Measurements from ENCODE around the gene PKD2L1. TPM values are rescaled to one million over a fixed set of nuclear protein-coding genes. Genes with fewer than 3 reads are reported as not detected.

Gene PKD2L1
- total and polyA plus RNA-seq, 3 experiments from 2014 or later = not detected

DNA sequence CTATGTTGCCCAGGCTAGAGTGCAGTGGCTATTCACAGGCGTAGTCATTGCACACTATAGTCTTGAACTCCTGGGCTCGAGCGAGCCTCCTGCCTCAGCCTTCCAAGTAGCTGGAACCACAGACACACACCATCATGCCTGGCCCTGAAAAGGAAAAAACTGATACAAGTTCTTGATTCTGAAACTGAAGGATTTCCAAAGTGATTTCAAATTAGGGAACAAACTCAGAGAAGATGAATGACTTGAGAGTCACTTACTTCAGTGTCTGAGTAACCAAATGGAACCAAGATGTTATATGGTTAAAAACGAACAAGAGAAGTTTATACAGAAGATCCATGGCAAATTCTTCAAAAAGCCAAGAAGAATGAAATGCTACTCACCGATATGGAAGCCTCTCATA lies 77.0 kb downstream of the PKD2L1 start:
- Histone ChIP-seq H3K4me1 (ENCODE audit: insufficient read depth, low read length) (no peaks in the 10 kb centered on the region), H3K9me3 (ENCODE audit: low read length) (no peaks in the 10 kb centered on the region), H3K36me3 (ENCODE audit: insufficient read depth, low read length) (peaks cover 60% of the 10 kb centered on the region), H3K27me3 (ENCODE audit: insufficient read depth, low read length, poor library complexity, severe bottlenecking) (no peaks in the 10 kb centered on the region), H3K4me3 (ENCODE audit: low read length) (no peak overlapping the region), H3K27ac (ENCODE audit: low read depth, low read length) (no peak overlapping the region)
- Mint-ChIP-seq H3K27ac (no peak overlapping the region), H3K9me3 (no peaks in the 10 kb centered on the region), H3K4me3 (no peak overlapping the region), H3K36me3 (peaks cover 21 to 81% (median 27%) of the 10 kb centered on the region in 3 donors), H3K27me3 (no peaks in the 10 kb centered on the region), H3K4me1 (peaks cover 0 to 4% (median under 1%) of the 10 kb centered on the region in 3 donors)
- POLR2A ChIA-PET = no interaction called here
- DNase-seq = no peak
- CTCF ChIA-PET = no interaction called here

- CTCF ChIA-PET = interaction anchor here (1.6 kb wide), 1 partner anchor 26 kb away, joined by 3 read pairs; no protein-coding TSS in a partner anchor
- Histone ChIP-seq H3K9me3 (ENCODE audit: low read length) (no peaks in the 10 kb centered on the region), H3K4me3 (ENCODE audit: low read length) (no peak overlapping the region), H3K36me3 (ENCODE audit: insufficient read depth, low read length) (peaks cover 50% of the 10 kb centered on the region), H3K4me1 (ENCODE audit: insufficient read depth, low read length) (no peaks in the 10 kb centered on the region), H3K27me3 (ENCODE audit: insufficient read depth, low read length, poor library complexity, severe bottlenecking) (no peaks in the 10 kb centered on the region), H3K27ac (ENCODE audit: low read depth, low read length) (no peak overlapping the region)
- Mint-ChIP-seq H3K9me3 (no peaks in the 10 kb centered on the region), H3K4me3 (no peak overlapping the region), H3K36me3 (peaks cover 14 to 82% (median 27%) of the 10 kb centered on the region in 3 donors), H3K27ac (peak overlapping the region in 2 of 8 donors; percentile 47 to 78), H3K27me3 (no peaks in the 10 kb centered on the region), H3K4me1 (peaks cover 0 to 2% (median 0%) of the 10 kb centered on the region in 3 donors)
- POLR2A ChIA-PET = no interaction called here
- DNase-seq = no peak
Measured at GRCh38 chr10:100248820-100249219, 81.2 kb downstream of the PKD2L1 start.

DNA sequence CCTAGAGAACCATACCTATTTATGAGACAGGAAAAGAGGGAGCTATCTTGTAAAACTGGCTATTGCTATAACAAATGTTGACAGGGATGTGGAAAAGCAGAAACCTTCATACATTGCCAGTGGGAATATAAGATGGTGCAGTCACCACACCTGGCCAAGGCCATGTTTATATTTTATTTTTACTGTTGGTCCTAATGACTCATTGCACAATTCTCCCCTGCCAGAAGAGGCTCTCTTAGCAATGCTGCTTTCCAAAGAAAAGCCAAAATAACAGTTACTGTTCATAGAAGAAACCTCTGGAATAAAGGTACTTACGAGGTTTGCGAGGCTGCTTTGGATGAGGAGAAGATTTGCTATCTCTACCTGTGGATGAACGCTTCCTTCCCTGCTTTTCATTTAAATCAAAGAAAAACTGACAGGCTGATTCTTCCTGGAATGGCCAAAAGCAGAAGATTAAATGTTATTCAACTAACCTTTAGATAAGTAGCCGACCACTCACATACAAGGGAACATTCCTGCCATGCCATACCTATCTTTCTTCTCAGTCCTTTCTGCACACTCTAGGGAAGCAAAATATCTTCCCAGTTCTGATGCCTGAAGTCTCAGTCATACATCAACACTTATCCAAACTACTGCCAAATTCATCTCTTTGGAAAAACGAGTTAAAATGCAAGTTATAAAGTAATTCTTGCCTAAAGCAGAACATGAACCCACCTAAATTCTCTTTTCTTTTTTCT lies 84.4 kb downstream of the PKD2L1 start:
- no peaks in the 10 kb centered on the region for H3K27me3 Mint-ChIP-seq
- Histone ChIP-seq H3K27me3 (ENCODE audit: insufficient read depth, low read length, poor library complexity, severe bottlenecking) (no peaks in the 10 kb centered on the region), H3K9me3 (ENCODE audit: low read length) (no peaks in the 10 kb centered on the region), H3K4me3 (ENCODE audit: low read length) (no peak overlapping the region), H3K27ac (ENCODE audit: low read depth, low read length) (no peak overlapping the region), H3K36me3 (ENCODE audit: insufficient read depth, low read length) (peaks cover 54% of the 10 kb centered on the region), H3K4me1 (ENCODE audit: insufficient read depth, low read length) (no peaks in the 10 kb centered on the region)
- H3K4me3 Mint-ChIP-seq = no peak overlapping the region
- H3K27ac Mint-ChIP-seq = peak overlapping the region in 1 of 8 donors; percentile 46
- H3K9me3 Mint-ChIP-seq = no peaks in the 10 kb centered on the region
- ChIA-PET POLR2A (no interaction called here), CTCF (no interaction called here)
- no peak for DNase-seq
- peaks cover 1 to 2% (median 1%) of the 10 kb centered on the region in 3 donors for H3K4me1 Mint-ChIP-seq
- H3K36me3 Mint-ChIP-seq = peaks cover 14 to 86% (median 23%) of the 10 kb centered on the region in 3 donors

DNA sequence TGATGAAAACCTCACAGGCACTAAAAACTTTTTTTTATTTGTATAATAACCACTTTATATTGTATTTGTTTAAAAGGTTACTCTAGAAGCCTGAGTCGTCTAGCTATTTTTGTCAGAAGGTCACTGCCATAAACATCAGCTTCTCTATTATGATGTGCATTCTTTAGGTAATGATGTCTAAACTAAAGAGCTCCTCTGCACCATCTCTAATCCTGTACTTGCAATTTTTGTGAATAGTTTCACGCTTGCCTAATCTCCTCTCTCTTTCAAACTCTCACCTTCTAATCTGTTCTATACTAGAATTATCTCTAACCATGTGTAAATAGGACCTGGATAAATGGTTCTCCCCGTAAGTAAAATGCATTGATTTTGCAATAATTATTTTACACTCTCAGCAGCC lies 90.2 kb downstream of the PKD2L1 start:
- no peak overlapping the region for H3K4me3 Mint-ChIP-seq
- Histone ChIP-seq H3K4me3 (ENCODE audit: low read length) (no peak overlapping the region), H3K4me1 (ENCODE audit: insufficient read depth, low read length) (no peaks in the 10 kb centered on the region), H3K36me3 (ENCODE audit: insufficient read depth, low read length) (peaks cover 54% of the 10 kb centered on the region), H3K9me3 (ENCODE audit: low read length) (no peaks in the 10 kb centered on the region), H3K27ac (ENCODE audit: low read depth, low read length) (no peak overlapping the region), H3K27me3 (ENCODE audit: insufficient read depth, low read length, poor library complexity, severe bottlenecking) (no peaks in the 10 kb centered on the region)
- ChIA-PET POLR2A (no interaction called here), CTCF (interaction anchor here (0.8 to 2.1 kb wide), 4 partner anchors 10 to 19 kb away, joined by 3 to 6 read pairs (median 3); partner anchors contain the start of gene CHUK)
- H3K4me1 Mint-ChIP-seq = peaks cover 3 to 4% (median 4%) of the 10 kb centered on the region in 3 donors
- H3K36me3 Mint-ChIP-seq = peaks cover 0 to 85% (median 22%) of the 10 kb centered on the region in 3 donors
- H3K27ac Mint-ChIP-seq = no peak overlapping the region
- H3K27me3 Mint-ChIP-seq = no peaks in the 10 kb centered on the region
- no peak for DNase-seq
- no peaks in the 10 kb centered on the region for H3K9me3 Mint-ChIP-seq

DNA sequence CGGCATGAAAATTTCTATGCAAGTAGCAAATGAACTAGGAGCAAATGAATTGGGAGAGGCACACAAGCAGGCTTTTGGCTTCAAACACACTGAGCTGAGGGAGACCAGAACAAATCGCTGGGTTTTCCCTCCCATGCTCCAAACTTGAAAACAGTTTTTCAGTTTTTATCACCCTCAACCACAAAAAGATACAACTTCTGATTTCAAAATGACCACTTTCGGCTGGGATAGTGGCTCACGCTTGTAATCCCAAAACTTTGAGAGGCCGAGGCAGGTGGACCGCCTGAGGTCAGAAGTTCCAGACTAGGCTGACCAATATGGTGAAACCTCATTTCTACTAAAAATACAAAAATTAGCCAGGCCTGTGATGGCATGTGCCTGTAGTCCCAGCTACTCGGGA lies 91.6 kb downstream of the PKD2L1 start:
- peaks cover 51% of the 10 kb centered on the region for H3K36me3 ChIP-seq (ENCODE audit: insufficient read depth, low read length)
- Mint-ChIP-seq H3K9me3 (no peaks in the 10 kb centered on the region), H3K27me3 (no peaks in the 10 kb centered on the region), H3K36me3 (peaks cover 0 to 86% (median 19%) of the 10 kb centered on the region in 3 donors), H3K4me3 (no peak overlapping the region), H3K4me1 (peaks cover 3 to 4% (median 4%) of the 10 kb centered on the region in 3 donors), H3K27ac (peak overlapping the region in 1 of 8 donors; percentile 5)
- H3K9me3 ChIP-seq (ENCODE audit: low read length) = no peaks in the 10 kb centered on the region
- no peak overlapping the region for H3K4me3 ChIP-seq (ENCODE audit: low read length)
- CTCF ChIA-PET = no interaction called here
- no peak for DNase-seq
- POLR2A ChIA-PET = no interaction called here
- H3K4me1 ChIP-seq (ENCODE audit: insufficient read depth, low read length) = no peaks in the 10 kb centered on the region
- H3K27ac ChIP-seq (ENCODE audit: low read depth, low read length) = no peak overlapping the region
- H3K27me3 ChIP-seq (ENCODE audit: insufficient read depth, low read length, poor library complexity, severe bottlenecking) = no peaks in the 10 kb centered on the region

Other genes starting within 250 kb of the PKD2L1 start
- not detected for gene CPN1, start 248.4 kb downstream of the PKD2L1 start, total RNA-seq
- gene CPN1, start 248.4 kb downstream of the PKD2L1 start, polyA plus RNA-seq = not detected
- gene ERLIN1, start 144.2 kb downstream of the PKD2L1 start, total RNA-seq = 10 to 100 TPM; 26.9 to 27.7 TPM
- gene ERLIN1, start 144.2 kb downstream of the PKD2L1 start, polyA plus RNA-seq = 11.8 TPM
- 10 to 100 TPM; 41.1 to 41.4 TPM for gene CHUK, start 100.6 kb downstream of the PKD2L1 start, total RNA-seq
- 17.4 TPM for gene CHUK, start 100.6 kb downstream of the PKD2L1 start, polyA plus RNA-seq
- 10 to 100 TPM; 45.7 to 48.5 TPM for gene CWF19L1, start 62.6 kb downstream of the PKD2L1 start, total RNA-seq
- 29.9 TPM for gene CWF19L1, start 62.6 kb downstream of the PKD2L1 start, polyA plus RNA-seq
- gene BLOC1S2, start 43.5 kb downstream of the PKD2L1 start, total RNA-seq = 10 to 100 TPM; 69.7 to 73.2 TPM
- gene BLOC1S2, start 43.5 kb downstream of the PKD2L1 start, polyA plus RNA-seq = 74.6 TPM
- 10 to 100 TPM; 43.9 to 45.3 TPM for gene SCD, start 17.0 kb upstream of the PKD2L1 start, total RNA-seq
- gene SCD, start 17.0 kb upstream of the PKD2L1 start, polyA plus RNA-seq = 5.1 TPM
- gene WNT8B, start 132.8 kb upstream of the PKD2L1 start, total RNA-seq = not detected
- gene WNT8B, start 132.8 kb upstream of the PKD2L1 start, polyA plus RNA-seq = not detected
- gene SEC31B, start 189.6 kb upstream of the PKD2L1 start, total RNA-seq = 10 to 100 TPM; 15.4 to 15.8 TPM
- 2.3 TPM for gene SEC31B, start 189.6 kb upstream of the PKD2L1 start, polyA plus RNA-seq
- 100 to 1,000 TPM; 242 to 246 TPM for gene NDUFB8, start 199.6 kb upstream of the PKD2L1 start, total RNA-seq
- gene NDUFB8, start 199.6 kb upstream of the PKD2L1 start, polyA plus RNA-seq = 488 TPM
- 10 to 100 TPM; 48.6 to 52.8 TPM for gene HIF1AN, start 205.7 kb upstream of the PKD2L1 start, total RNA-seq
- gene HIF1AN, start 205.7 kb upstream of the PKD2L1 start, polyA plus RNA-seq = 29.7 TPM